Right lobe of liver (tissue), 4 donors: Measurements from ENCODE around the gene NBEA.

Experiments
- POLR2A ChIP-seq: fragments of 450-650 bp; IDR thresholded peaks from one replicate; pipeline ENCODE4 v1.6.1; 2017; ENCODE audit warnings: antibody characterized with exemption, mild to moderate bottlenecking
- TF ChIP-seq, protein P1 (sequence below), 4 donors: fragments of 200-600 bp in 3 of 4; fragments of 450-650 bp in 1 of 4; IDR thresholded peaks; one replicate each; pipeline versions ENCODE4 v1.5.1 to v1.8.0; 2016 to 2022; ENCODE audit warnings: antibody characterized with exemption in 4 of 4, mild to moderate bottlenecking in 2 of 4
- donor health status: DM: no; HTN: no; CAD: no.
- donor health status: DM: no; HTN: no; CAD: no.
- donor health status: DM: no; HTN: yes; CAD: no.

DNA sequence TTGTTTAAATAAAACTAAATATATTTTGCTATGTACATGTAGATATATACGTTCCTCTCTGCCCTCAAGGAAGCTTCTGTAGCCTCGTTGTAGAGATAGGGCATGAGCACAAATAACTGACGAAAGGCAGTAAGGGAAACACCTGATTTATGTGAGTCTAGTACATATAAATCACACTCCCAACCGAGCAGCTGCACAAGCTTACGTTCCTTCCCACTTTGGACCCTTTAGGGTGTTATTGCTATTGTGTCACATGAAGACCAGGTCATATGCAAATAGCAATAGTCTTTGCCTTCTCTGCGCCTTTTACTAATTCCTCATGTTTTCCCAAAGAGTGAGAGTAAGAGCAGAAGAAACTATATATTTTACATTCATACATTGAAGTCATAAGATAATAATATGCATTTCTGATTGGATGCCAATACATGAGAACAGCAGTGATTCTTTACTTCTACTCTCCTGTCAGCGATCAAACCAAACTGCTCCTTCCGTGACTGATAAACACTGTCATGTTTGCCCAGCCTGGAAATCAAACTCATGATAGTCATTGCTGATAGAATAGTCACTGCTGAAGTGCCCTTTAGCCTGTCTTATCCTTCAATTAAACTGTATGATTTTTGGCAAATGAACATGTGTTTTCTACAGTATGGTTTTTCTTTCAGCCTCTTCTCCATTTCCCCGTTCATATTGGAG is 661.7 kb downstream of the NBEA start:
- no peak for TF ChIP-seq POLR2A
- TF ChIP-seq, protein P1, sequence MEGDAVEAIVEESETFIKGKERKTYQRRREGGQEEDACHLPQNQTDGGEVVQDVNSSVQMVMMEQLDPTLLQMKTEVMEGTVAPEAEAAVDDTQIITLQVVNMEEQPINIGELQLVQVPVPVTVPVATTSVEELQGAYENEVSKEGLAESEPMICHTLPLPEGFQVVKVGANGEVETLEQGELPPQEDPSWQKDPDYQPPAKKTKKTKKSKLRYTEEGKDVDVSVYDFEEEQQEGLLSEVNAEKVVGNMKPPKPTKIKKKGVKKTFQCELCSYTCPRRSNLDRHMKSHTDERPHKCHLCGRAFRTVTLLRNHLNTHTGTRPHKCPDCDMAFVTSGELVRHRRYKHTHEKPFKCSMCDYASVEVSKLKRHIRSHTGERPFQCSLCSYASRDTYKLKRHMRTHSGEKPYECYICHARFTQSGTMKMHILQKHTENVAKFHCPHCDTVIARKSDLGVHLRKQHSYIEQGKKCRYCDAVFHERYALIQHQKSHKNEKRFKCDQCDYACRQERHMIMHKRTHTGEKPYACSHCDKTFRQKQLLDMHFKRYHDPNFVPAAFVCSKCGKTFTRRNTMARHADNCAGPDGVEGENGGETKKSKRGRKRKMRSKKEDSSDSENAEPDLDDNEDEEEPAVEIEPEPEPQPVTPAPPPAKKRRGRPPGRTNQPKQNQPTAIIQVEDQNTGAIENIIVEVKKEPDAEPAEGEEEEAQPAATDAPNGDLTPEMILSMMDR (IDR thresholded peaks at IDR 0.05): no peak
